ENCODE measurements around the gene TMEM161A. TPM values are rescaled to one million over a fixed set of nuclear protein-coding genes. Genes with fewer than 3 reads are reported as not detected.

The TMEM161A gene
- total and polyA plus RNA-seq, 2 of the 13 experiments (the other 11 are each of a cell fraction or from before 2014, with no cell fraction given), result 25.9 to 31.4 TPM

GRCh38 chr19:19094513-19094912 lies 43.8 kb downstream of the TMEM161A start (continued):
- TF ChIP-seq CEBPB (IDR thresholded peaks at IDR 0.05; ENCODE audit: borderline replicate concordance, low read depth, low read length) (no peak), TEAD2 (CRISPR knock-in tag; IDR thresholded peaks at IDR 0.05) (no peak), MAF1 (CRISPR knock-in tag; IDR thresholded peaks at IDR 0.05; ENCODE audit: borderline replicate concordance) (no peak), ZNF784 (CRISPR knock-in tag; IDR thresholded peaks at IDR 0.05; ENCODE audit: borderline replicate concordance) (no peak), RAD21 (CRISPR knock-in tag; IDR thresholded peaks at IDR 0.05) (no peak), ZNF709 (CRISPR knock-in tag; IDR thresholded peaks at IDR 0.05) (no peak), ZNF644 (CRISPR knock-in tag; IDR thresholded peaks at IDR 0.05; ENCODE audit: low read depth) (no peak), DPF2 (CRISPR knock-in tag; IDR thresholded peaks at IDR 0.05; ENCODE audit: borderline replicate concordance, low read depth) (no peak), PBX2 (CRISPR knock-in tag; IDR thresholded peaks at IDR 0.05) (0 out of 2 replicates have a peak, but pooled peaks have one; percentile 30), ZNF567 (CRISPR knock-in tag; IDR thresholded peaks at IDR 0.05; ENCODE audit: borderline replicate concordance) (no peak), REPIN1 (CRISPR knock-in tag; IDR thresholded peaks at IDR 0.05; ENCODE audit: borderline replicate concordance, low read depth) (no peak), ZNF577 (CRISPR knock-in tag; IDR thresholded peaks at IDR 0.05; ENCODE audit: borderline replicate concordance, low read depth) (no peak), HOXA5 (CRISPR knock-in tag; IDR thresholded peaks at IDR 0.05) (no peak), TBX2 (CRISPR knock-in tag; IDR thresholded peaks at IDR 0.05; ENCODE audit: borderline replicate concordance) (peak; percentile 17; the same call in 1 of the 2 replicates), MED8 (CRISPR knock-in tag; IDR thresholded peaks at IDR 0.05; ENCODE audit: insufficient replicate concordance) (no peak), ZNF441 (CRISPR knock-in tag; IDR thresholded peaks at IDR 0.05; ENCODE audit: borderline replicate concordance) (no peak), ZNF501 (CRISPR knock-in tag; IDR thresholded peaks at IDR 0.05) (no peak; the same call in 1 of the 2 replicates), TGIF2 (CRISPR knock-in tag; IDR thresholded peaks at IDR 0.05) (no peak), ATF6 (CRISPR knock-in tag; conservative IDR thresholded peaks at IDR 0.05) (no peak), IRX3 (CRISPR knock-in tag; IDR thresholded peaks at IDR 0.05; ENCODE audit: borderline replicate concordance, low read depth) (no peak), ZNF251 (CRISPR knock-in tag; IDR thresholded peaks at IDR 0.05) (no peak), GLMP (CRISPR knock-in tag; IDR thresholded peaks at IDR 0.05; ENCODE audit: borderline replicate concordance) (no peak), ZNF275 (CRISPR knock-in tag; IDR thresholded peaks at IDR 0.05; ENCODE audit: borderline replicate concordance) (no peak)
